GM21515 (cell line): ENCODE results near the gene DNAH17.

Source experiments
- ATAC-seq: cut with Tn5 transposase; IDR thresholded peaks from one replicate; pipeline ENCODE4 v1.9.1; 2021; ENCODE audit not compliant: unreplicated experiment

The DNAH17 gene

DNA sequence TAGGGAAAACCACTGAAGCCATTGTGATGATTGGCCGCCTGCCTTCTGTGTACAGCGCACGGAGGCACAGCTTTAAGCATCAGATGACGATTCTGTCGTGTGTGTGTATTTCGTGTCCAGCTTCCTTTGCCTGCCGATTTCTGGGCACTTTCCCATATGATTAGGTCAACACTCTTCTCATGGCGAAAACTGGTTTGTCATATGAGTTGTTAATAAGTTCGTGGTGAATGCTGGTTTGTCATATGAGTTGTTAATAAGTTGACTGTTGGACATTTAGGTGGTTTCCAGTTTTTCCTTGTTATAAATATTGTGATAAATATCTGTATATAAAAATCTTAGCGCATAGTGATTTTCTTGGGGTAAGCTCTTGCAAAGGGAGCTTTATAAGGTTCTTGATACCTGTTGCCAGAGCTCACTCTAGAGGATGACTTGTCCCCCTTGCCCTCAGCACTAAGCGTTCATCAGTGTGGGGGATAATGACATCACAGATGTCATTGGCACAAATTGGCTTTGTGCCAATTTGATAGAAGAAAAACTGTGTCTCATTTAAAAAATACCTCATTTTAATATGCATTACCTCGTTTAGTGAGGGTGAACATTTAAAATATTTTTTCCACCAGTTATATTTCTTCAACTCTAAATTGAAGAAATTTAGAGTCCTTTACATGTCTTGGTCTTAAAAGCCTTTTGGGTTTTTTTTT lies 158.7 kb downstream of the DNAH17 start:
- no peak for ATAC-seq

- no peak for ATAC-seq
Measured at GRCh38 chr17:78417531-78417909, 159.7 kb downstream of the DNAH17 start.

DNA sequence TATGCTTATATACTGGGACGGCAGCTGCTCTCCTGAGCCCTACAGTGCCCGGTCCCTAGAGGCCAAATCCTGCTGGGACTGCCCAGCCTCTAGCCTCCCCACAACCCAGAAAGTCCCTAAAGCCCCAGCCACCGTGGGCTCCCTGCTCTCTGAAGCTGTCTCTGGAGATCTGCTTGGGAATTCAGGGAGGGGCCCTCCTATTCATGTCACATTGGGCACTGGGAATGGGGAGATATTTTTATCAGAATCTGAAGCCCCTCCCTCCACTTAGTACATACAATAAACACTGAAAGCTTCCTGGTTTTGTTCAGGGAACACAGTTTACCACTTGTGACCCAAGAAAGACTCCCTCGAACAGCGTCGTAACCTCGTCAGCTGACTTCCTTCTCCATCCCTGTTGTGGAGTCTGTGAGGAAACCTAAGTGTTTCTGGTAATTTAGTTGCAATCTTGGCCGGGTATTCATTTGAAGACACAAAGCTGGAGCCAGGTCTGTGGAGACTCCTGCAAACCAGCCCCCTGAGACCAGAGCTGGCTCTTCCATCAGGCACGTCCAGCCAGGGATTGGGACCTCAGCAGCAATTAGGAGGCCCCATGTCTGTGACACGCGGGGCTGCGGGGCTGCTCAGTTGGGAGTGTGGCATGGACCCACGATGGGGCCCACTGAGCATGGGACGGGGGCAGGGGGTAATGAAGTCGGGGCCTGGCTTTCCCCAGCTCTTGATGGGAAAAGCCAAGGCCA lies 160.2 kb downstream of the DNAH17 start:
- no peak for ATAC-seq

- no peak for ATAC-seq
Measured at GRCh38 chr17:78415821-78416711, 161.1 kb downstream of the DNAH17 start.

GRCh38 chr17:78414178-78415162 lies 162.7 kb downstream of the DNAH17 start:
- ATAC-seq, result no peak

DNA sequence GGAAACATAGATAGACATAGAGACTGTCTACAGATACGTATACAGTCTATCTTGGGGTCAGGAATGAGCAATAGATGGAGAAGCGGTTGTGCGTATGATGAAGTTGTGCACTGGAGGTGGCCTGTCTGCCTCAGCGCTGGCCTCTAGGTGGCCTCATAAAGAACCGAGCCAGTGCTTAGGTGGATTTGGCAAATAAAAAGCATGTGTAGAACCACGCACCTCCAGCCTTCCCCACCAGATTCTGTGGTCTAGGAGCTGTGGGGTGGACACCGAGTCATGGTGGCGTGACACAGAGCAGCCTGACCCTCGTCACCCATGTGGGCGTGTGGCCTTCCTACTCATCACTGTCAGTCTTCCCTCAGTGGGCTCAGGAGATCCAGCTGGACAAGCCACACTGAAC lies 164.8 kb downstream of the DNAH17 start:
- no peak for ATAC-seq

DNA sequence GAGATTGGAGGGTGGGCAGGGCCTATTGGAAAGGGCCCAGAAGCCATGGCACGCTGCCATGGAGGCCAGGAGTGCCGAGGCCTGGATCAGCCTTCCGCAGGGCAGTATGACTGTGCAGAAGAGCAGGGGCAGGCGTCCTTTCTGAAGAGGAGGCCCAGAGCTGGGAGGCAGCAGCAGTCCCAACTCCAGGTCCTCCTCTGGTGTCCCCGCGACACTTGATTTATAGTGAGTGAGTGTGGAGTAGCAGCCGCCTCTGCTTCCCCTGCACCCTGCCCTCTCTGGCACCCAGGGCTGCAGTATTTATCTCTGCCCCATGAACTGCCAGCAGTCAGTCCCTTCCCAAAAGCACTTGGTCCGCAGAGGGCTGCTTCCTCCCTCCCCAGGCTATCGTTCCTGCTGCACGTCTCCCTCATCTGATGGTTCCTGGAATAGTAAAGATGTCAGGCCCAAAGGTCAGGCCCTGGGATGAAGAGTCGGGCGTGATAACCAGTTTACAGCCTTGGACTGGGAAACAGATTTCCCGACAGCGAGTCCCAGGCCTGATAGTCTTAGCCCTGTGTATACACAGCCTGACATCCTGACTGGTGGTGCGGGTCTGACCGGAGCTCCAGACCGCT lies 165.8 kb downstream of the DNAH17 start:
- ATAC-seq, result no peak

DNA sequence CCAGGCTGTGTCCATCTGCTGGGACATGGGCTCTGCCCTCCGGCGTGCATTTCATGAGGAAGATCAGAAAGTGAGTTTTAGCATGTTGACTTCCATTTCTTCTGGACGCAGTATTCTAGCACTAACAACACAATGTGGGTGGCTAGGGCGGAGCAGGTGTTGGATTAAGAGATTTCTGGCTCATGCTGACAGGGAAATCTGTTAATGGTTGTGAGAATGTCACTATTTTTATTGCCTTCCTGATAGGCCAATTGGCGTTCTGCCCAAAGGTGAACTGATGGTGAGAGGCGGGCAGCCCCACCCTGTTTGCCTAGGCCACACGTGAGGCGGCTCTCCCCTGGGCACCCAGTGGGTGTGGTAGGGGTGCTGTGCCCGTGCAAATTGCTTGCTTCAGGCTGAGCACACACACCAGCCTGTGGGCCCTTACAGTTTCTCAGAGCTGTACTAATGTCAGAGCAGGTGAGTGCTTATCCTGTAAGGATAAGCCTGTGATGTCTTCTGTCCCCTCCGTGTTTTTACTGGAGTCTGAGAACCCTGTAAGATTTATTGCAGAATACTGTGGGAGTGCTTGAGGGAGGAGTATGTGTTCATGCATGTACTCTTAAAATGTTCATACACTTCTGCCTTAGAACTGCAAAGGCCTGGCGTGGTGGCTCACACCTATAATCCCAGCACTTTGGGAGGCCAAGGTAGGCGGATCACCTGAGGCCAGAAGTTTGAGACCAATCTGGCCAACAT lies 167.8 kb downstream of the DNAH17 start:
- no peak for ATAC-seq

GRCh38 chr17:78408476-78409050 lies 168.6 kb downstream of the DNAH17 start:
- ATAC-seq, result no peak

DNA sequence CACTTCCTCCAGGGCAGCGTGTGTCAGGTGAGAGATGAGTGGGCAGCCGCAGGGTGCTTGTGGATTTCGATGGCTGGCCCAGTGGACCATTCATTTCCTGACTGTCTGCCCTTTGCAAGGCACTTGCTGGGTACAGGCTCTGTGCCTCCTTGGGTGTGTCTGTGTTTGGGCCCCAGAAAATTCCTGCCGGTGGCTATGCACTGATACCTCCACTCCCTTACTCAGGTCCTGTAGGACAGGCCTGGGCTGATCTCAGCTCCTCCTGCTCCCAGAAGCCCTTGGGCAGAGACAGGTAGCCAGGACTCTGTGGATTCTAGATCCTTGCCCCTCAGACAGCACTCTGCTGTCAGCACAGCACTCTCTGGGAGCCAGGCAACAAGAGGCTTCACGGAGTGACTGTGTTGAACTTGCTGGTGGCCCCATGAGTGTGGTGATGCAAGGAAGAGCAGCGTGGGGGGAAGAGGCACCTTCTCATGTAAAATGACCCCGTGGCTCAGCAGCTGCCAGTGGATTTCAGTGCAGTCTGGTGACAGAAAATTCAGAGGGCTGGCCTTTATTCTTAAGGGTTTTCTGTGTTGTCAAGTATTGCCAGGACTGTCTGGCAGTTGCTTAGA lies 169.7 kb downstream of the DNAH17 start:
- ATAC-seq, result no peak

DNA sequence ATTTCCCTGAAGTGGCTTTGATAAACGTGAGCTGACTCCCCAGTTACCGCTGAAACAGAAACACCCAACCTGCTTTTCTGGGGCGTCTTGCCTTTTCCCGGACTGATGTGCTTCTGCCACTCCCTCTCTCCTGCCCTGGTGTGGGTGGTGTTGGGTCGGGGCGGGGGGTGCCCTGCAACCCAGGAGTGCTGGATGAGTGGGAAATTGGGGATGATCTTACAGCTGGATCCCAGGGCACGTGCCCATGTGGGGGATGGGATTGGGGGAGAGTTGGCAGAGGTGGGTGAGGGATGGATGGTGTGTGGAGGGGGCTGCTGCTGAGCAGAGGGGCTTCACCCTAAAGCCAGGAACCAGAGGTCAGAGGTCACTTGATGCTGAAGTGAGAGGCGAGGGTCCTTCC lies 170.3 kb downstream of the DNAH17 start:
- no peak for ATAC-seq

- ATAC-seq, result no peak
Measured at GRCh38 chr17:78406396-78406795, 170.8 kb downstream of the DNAH17 start.

DNA sequence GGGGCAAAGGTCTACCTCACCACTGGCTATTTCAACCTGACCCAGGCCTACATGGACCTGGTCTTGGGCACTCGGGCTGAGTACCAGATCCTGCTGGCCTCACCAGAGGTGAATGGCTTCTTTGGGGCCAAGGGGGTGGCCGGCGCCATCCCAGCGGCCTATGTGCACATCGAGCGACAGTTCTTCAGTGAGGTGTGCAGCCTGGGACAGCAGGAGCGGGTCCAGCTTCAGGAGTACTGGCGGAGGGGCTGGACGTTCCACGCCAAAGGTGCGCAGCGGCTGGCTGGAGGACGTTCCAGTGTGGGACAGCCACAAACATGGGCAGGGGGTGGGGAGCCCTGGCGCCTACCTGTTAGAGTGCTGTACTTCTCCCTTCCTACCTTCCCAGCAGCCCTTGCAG lies 173.4 kb downstream of the DNAH17 start:
- no peak for ATAC-seq

DNA sequence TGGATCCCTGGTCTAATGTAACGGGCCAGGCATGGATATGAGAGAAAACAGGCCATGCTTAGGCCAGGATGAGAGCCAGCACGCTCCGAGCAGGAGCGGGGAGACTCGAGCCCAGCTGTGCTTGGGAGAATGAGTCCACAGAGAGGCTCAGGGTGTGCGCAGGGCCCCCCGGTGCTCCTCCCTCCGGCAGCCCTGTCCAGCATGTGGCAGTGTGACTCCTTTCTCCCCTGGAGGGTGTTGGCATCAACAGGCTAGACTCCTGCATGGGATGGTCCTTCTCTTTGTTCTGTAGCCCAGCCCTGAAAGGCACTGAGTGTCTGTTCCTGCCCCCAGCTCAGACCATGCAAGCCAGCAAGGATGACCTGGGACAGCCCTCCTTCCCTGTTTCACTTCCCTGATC lies 175.3 kb downstream of the DNAH17 start:
- no peak for ATAC-seq

- no peak for ATAC-seq
Measured at GRCh38 chr17:78401246-78401645, 175.9 kb downstream of the DNAH17 start.

DNA sequence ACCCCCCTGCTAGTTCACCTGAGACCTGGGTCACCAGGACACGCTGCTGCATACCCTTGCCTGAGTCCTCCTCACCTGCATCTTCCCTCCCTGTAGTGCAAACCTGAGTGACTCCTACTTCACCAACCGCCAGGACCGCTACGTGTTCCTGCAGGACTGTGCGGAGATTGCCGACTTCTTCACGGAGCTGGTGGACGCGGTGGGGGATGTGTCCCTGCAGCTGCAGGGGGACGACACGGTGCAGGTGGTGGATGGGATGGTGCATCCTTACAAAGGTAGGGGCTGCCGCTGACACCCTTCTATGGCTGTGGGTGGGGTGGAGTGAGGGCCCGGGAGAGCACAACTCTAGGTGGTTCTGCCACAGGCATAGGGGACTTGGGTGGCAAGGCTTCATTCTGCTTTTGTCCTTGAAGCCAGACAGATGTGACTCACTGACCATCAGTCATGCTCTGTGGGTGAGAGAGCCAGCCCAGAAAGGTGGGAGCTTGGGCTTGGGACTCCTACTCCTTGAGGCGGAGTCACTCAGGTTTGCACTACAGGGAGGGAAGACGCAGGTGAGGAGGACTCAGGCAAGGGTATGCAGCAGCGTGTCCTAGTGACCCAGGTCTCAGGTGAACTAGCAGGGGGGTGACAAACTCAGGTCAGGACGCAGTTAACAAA lies 176.5 kb downstream of the DNAH17 start:
- ATAC-seq, result no peak

- no peak for ATAC-seq
Measured at GRCh38 chr17:78399693-78400144, 177.5 kb downstream of the DNAH17 start.
